T-cell (primary cell): ENCODE data around the gene FCHSD2. TPM values are rescaled to one million over a fixed set of nuclear protein-coding genes. Genes with fewer than 3 reads are reported as not detected.
"Not testable (repeated sequence)": the region's sequence is repeated elsewhere in the genome, so short reads cannot be mapped to it uniquely, and the experiment has no call there.

Experiments
- ATAC-seq, 4 experiments: fragments of 200-7000 bp in 3 of 4; fragments of 150-1000 bp in 1 of 4; cut with Tn5 transposase; replicated peaks in 1 of 4; 1 replicate in 3 of 4; 2 replicates in 1 of 4; pipeline ENCODE4 v1.10.0; 2021; ENCODE audit warnings: moderate library complexity in 3 of 4, mild to moderate bottlenecking in 2 of 4, moderate number of reproducible peaks in 1 of 4
- CTCF ChIA-PET, 2 donors: fragments of 300-600 bp; sonication (Branson Sonifier 250); formaldehyde crosslinking; loops; one replicate each; lab custom pipeline; 2022; ENCODE audit warnings: antibody characterized with exemption in 2 of 2; lab: Charles Lee
- POLR2A ChIA-PET, 2 donors: fragments of 300-600 bp; sonication (Branson Sonifier 250); formaldehyde crosslinking; loops; one replicate each; lab custom pipeline; 2022; ENCODE audit warnings: antibody characterized with exemption in 2 of 2; lab: Charles Lee
- DNase-seq, 35 experiments: peaks; one replicate each; pipeline versions ENCODE4 v3.0.0 to v3.0.0-alpha.2; 2013 to 2023
- H3K27ac ChIP-seq: one replicate; pipeline ENCODE4 v1.5.1; 2013; ENCODE audit warnings: low read length
- H3K27me3 ChIP-seq, 2 experiments: replicated peaks in 1 of 2; 1 replicate in 1 of 2; 2 replicates in 1 of 2; pipeline versions ENCODE4 v1.6.1 to v1.7.0; 2013; ENCODE audit warnings: low read length in 1 of 2, mixed read lengths in 1 of 2; ENCODE audit not compliant: control insufficient read depth in 2 of 2, insufficient read depth in 2 of 2; ENCODE audit errors: extremely low read depth in 1 of 2
- H3K36me3 ChIP-seq, 2 donors: 1 replicate in 1 of 2; 2 replicates in 1 of 2; pipeline versions ENCODE4 v1.6.1 to v1.7.0; 2013; ENCODE audit warnings: low read length in 1 of 2; ENCODE audit not compliant: control insufficient read depth in 2 of 2, insufficient read depth in 1 of 2; ENCODE audit errors: extremely low read depth in 1 of 2
- H3K4me1 ChIP-seq, 2 experiments: 1 replicate in 1 of 2; 2 replicates in 1 of 2; pipeline versions ENCODE4 v1.6.1 to v1.7.0; 2013; ENCODE audit warnings: low read length in 2 of 2, mixed read lengths in 1 of 2; ENCODE audit not compliant: insufficient read depth in 2 of 2, control insufficient read depth in 1 of 2; ENCODE audit errors: extremely low read depth in 1 of 2
- H3K4me3 ChIP-seq, 2 donors: 1 replicate in 1 of 2; 2 replicates in 1 of 2; pipeline versions ENCODE4 v1.5.1 to v1.7.0; 2013; ENCODE audit warnings: mild to moderate bottlenecking in 2 of 2, low read length in 1 of 2, moderate library complexity in 1 of 2; ENCODE audit not compliant: control insufficient read depth in 1 of 2; ENCODE audit errors: extremely low read depth in 1 of 2
- H3K9me3 ChIP-seq: 2 replicates; pipeline ENCODE4 v1.7.0; 2013
- H3K27ac Mint-ChIP-seq, 2 donors: one replicate each; pipeline ENCODE4 v1.8.0; 2020 to 2021; ENCODE audit warnings: mild to moderate bottlenecking in 2 of 2, mixed read lengths in 2 of 2
- H3K27me3 Mint-ChIP-seq, 2 donors: one replicate each; pipeline ENCODE4 v1.8.0; 2021 to 2022; ENCODE audit warnings: mixed read lengths in 2 of 2
- H3K36me3 Mint-ChIP-seq: one replicate; pipeline ENCODE4 v1.8.0; 2021; ENCODE audit warnings: mixed read lengths
- H3K4me1 Mint-ChIP-seq, 3 donors: one replicate each; pipeline ENCODE4 v1.8.0; 2020 to 2022; ENCODE audit warnings: mixed read lengths in 3 of 3, mild to moderate bottlenecking in 1 of 3
- H3K4me3 Mint-ChIP-seq, 3 donors: one replicate each; pipeline ENCODE4 v1.8.0; 2020 to 2022; ENCODE audit warnings: mild to moderate bottlenecking in 3 of 3, mixed read lengths in 3 of 3, moderate library complexity in 3 of 3
- H3K9me3 Mint-ChIP-seq, 3 donors: one replicate each; pipeline ENCODE4 v1.8.0; 2020 to 2022; ENCODE audit warnings: mixed read lengths in 3 of 3
- WGBS: methylation state at CpG from one replicate; pipeline ENCODE4 v1.1.5; 2013; ENCODE audit warnings: missing lambda C conversion rate; ENCODE audit not compliant: insufficient coverage; 5-methylcytosine and 5-hydroxymethylcytosine counted together
- total RNA-seq, 35 experiments: library from RNA in 6 of 35; stranded (reverse) in 6 of 35; fragments of 120-200 nt in 1 of 35; gene quantifications; one replicate each; pipeline versions ENCODE4 v1.2.1 to v1.2.4 and lab custom pipeline; 2013 to 2026

Gene FCHSD2
- total RNA-seq, 5 donors from 2014 or later (not counting 1 experiment from before 2014, with no cell fraction given) = 37.0 to 53.8 (median 46.3) TPM

DNA sequence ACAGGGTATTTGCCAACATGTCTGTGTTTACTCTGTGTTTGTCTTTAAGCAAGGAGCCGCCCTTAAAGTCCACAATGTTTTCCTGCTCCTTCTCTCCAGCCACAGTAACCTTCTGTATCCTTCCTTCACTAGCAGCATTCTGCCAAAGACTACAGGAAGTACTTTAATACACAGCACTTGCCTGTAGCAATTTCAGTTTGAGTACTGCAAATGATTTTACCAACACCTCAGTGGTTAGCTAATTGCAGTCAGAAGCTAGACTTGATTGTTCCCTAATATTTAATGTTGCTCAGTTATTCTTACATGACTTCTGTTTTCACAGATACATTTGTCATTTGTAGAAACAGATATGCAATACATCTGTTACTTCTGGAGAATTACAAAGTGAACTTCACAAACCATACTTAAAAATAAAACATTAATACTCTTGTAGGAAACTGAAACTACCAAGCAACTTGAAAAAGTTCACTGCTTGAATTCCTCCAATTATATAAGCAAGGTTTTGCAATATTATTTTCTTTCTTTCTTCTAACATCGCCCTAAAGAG, 69.1 kb downstream of the FCHSD2 start:
- peaks cover 40 to 53% (median 42%) of the 10 kb centered on the region in 3 donors for H3K4me1 Mint-ChIP-seq
- peaks cover 17% of the 10 kb centered on the region for H3K36me3 Mint-ChIP-seq
- peak overlapping the region; percentile 75 to 76 for H3K27ac Mint-ChIP-seq
- peaks cover 0 to 8% (median 3%) of the 10 kb centered on the region in 3 donors for H3K9me3 Mint-ChIP-seq
- Histone ChIP-seq H3K4me3 (no peak overlapping the region), H3K27ac (peak overlapping the region; percentile 30), H3K27me3 (no peaks in the 10 kb centered on the region), H3K9me3 (peaks cover 4% of the 10 kb centered on the region), H3K4me1 (peaks cover 0 to 12% of the 10 kb centered on the region in 2 experiments), H3K36me3 (no peaks in the 10 kb centered on the region)
- ChIA-PET CTCF (no interaction called here), POLR2A (no interaction called here)
- whole genome bisulfite sequencing = 13% methylated on average over 1 of the region's 2 CpGs
- H3K4me3 Mint-ChIP-seq = peak overlapping the region; percentile 19 to 48 (median 24)
- H3K27me3 Mint-ChIP-seq = no peaks in the 10 kb centered on the region
- DNase-seq = peak in 1 of 35 experiments; percentile 22
- ATAC-seq = peak; percentile 58 to 71 (median 62)

DNA sequence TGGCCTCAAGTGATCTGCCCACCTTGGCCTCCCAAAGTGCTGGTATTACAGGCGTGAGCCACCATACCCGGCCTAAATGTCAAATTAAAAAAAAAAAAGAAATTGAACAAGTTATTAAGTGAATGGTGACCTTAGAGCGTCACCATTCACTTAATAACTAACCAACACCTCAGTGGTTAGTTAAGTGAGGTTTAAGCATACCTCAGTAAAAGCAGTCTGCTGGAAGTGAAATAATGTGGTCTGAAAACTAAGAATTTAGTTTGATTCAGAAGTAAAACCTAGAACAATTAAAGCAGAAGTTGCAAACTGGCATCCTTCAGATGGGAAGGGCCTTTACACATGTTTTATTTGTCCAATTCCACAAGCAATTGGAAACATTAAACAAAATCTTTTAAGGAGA, 71.5 kb downstream of the FCHSD2 start:
- Mint-ChIP-seq H3K27me3 (no peaks in the 10 kb centered on the region), H3K9me3 (no peaks in the 10 kb centered on the region), H3K4me1 (peaks cover 54 to 71% (median 58%) of the 10 kb centered on the region in 3 donors), H3K4me3 (no peak overlapping the region), H3K36me3 (peaks cover 22% of the 10 kb centered on the region), H3K27ac (no peak overlapping the region)
- no CpG with 5 or more reads among the region's 3 CpGs for WGBS
- H3K4me3 ChIP-seq = no peak overlapping the region
- H3K9me3 ChIP-seq = no peaks in the 10 kb centered on the region
- H3K36me3 ChIP-seq = no peaks in the 10 kb centered on the region
- H3K27ac ChIP-seq = no peak overlapping the region
- ATAC-seq (no peak), DNase-seq (no peak)
- H3K27me3 ChIP-seq = no peaks in the 10 kb centered on the region
- peaks cover 0 to 12% of the 10 kb centered on the region in 2 experiments for H3K4me1 ChIP-seq
- ChIA-PET POLR2A (no interaction called here), CTCF (no interaction called here)

DNA sequence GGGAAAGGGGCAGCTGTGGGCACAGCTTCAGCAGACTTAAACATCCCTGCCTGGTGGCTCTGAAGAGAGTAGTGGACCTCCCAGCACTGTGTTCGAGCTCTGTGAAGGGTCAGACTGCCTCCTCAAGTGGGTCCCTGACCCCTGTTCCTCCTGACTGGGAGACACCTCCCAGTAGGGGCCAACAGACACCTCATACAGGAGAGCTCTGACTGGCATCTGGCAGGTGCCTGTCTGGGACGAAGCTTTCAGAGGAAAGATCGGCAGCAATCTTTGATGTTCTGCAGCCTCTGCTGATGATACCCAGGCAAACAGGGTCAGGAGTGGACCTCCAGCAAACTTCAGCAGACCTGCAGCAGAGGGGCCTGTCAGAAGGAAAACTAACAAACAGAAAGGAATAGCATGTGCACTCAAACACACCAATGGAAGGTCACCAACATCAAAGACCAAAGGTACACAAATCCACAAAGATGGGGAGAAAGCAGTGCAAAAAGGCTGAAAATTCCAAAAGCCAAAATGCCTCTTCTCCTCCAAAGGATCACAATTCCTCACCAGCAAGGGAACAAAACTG, 80.2 kb downstream of the FCHSD2 start:
- H3K9me3 Mint-ChIP-seq, DNase-seq, CTCF ChIA-PET, H3K27me3 Mint-ChIP-seq, H3K4me1 ChIP-seq, H3K27me3 ChIP-seq, POLR2A ChIA-PET, H3K4me3 ChIP-seq, H3K27ac ChIP-seq, ATAC-seq, H3K36me3 ChIP-seq, H3K9me3 ChIP-seq, H3K27ac Mint-ChIP-seq: not testable (repeated sequence)
- peak overlapping the region in 1 of 3 donors; percentile 9 for H3K4me3 Mint-ChIP-seq
- H3K36me3 Mint-ChIP-seq = peaks cover 47% of the 10 kb centered on the region
- WGBS = 96% methylated on average over 3 of the region's 3 CpGs
- peaks cover 50 to 63% (median 58%) of the 10 kb centered on the region in 3 donors for H3K4me1 Mint-ChIP-seq

DNA sequence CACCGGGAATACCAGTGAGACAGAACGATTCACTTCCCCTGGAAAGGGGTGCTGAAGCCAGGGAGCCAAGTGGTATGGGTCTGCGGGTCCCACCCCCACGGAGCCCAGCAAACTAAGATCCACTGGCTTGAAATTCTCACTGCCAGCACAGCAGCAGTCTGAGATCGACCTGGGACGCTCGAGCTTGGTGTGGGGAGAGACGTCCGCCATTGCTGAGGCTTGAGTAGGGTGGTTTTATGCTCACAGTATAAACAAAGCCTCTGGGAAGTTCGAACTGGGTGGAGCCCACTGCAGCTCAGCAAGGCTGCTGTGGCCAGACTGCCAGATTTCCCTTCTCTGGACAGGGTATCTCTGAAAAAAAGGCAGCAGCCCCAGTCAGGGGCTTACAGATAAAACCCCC, 80.7 kb downstream of the FCHSD2 start:
- H3K36me3 Mint-ChIP-seq = peaks cover 43% of the 10 kb centered on the region
- H3K4me1 ChIP-seq, CTCF ChIA-PET, DNase-seq, H3K27me3 ChIP-seq, H3K27ac ChIP-seq, H3K4me3 Mint-ChIP-seq, H3K27ac Mint-ChIP-seq, H3K36me3 ChIP-seq, H3K27me3 Mint-ChIP-seq, H3K9me3 ChIP-seq, POLR2A ChIA-PET, ATAC-seq, H3K9me3 Mint-ChIP-seq, H3K4me3 ChIP-seq: not testable (repeated sequence)
- 94% methylated on average over 9 of the region's 10 CpGs for WGBS
- H3K4me1 Mint-ChIP-seq = peaks cover 46 to 59% (median 54%) of the 10 kb centered on the region in 3 donors

DNA sequence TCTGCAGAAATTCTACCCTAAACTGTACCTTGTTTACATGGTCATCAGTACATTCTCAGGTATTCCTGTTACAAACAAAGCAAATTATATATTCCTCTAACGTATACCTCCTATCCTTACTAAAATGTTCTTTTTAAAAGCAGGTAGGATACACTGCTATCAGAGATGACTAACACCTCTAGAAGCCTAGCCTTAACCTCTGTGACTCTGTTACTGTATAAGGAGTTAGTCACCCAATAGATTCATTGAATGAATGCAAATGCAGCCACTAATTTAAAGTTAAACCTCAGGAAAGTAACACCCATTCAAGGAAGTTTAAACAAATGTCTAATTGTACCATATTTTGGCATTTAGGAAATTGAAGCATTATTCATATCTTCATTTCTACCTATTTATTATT, 82.2 kb downstream of the FCHSD2 start:
- no peak for DNase-seq
- no CpG with 5 or more reads among the region's 1 CpG for WGBS
- H3K36me3 Mint-ChIP-seq = peaks cover 40% of the 10 kb centered on the region
- ATAC-seq = no peak
- H3K4me1 ChIP-seq = no peaks in the 10 kb centered on the region
- POLR2A ChIA-PET = no interaction called here
- H3K27ac Mint-ChIP-seq = peak overlapping the region in 1 of 2 donors; percentile 33
- no peak overlapping the region for H3K4me3 Mint-ChIP-seq
- CTCF ChIA-PET = no interaction called here
- peaks cover 0 to 8% (median 0%) of the 10 kb centered on the region in 3 donors for H3K9me3 Mint-ChIP-seq
- H3K4me1 Mint-ChIP-seq = peaks cover 35 to 50% (median 40%) of the 10 kb centered on the region in 3 donors
- H3K27me3 ChIP-seq = no peaks in the 10 kb centered on the region
- H3K9me3 ChIP-seq = no peaks in the 10 kb centered on the region
- no peak overlapping the region for H3K27ac ChIP-seq
- H3K4me3 ChIP-seq = no peak overlapping the region
- H3K27me3 Mint-ChIP-seq = no peaks in the 10 kb centered on the region
- H3K36me3 ChIP-seq = no peaks in the 10 kb centered on the region

DNA sequence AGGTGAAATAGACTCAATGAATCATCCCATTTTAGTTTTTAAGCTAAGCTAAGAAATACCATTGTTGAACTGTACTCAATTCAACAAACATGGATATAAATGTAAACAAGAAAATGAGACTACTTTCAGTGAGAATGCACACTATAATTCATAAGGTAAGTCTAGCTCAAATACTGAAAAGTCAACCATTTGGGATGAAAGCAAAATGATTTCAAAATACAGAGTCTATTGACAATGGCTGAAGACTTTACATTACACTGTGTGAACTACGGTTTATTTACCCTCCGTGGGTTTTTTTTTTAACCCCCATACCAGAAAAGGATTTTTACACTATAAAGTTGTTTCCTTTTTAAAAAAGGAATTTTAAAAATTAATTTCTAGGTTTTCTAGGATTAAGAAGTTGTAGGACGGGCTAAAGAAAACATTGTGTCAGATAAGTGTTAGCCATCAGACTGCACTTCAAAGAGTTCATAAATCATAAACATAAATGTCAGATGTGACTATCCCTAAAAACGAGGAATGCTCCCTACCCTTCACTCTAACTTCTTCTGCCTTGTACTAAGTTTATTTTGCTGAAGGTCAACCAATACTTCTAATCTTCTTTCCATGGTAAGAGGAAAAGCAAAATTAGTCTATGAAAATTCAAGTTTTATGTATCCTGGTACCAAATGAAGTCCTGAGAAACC, 83.0 kb downstream of the FCHSD2 start:
- no peak overlapping the region for H3K27ac ChIP-seq
- Mint-ChIP-seq H3K9me3 (peaks cover 0 to 8% (median 0%) of the 10 kb centered on the region in 3 donors), H3K4me3 (no peak overlapping the region), H3K27me3 (no peaks in the 10 kb centered on the region), H3K36me3 (peaks cover 38% of the 10 kb centered on the region), H3K27ac (no peak overlapping the region), H3K4me1 (peaks cover 28 to 48% (median 37%) of the 10 kb centered on the region in 3 donors)
- no CpG with 5 or more reads among the region's 4 CpGs for WGBS
- H3K36me3 ChIP-seq = no peaks in the 10 kb centered on the region
- H3K4me1 ChIP-seq = no peaks in the 10 kb centered on the region
- CTCF ChIA-PET = no interaction called here
- no peak overlapping the region for H3K4me3 ChIP-seq
- no peak for ATAC-seq
- DNase-seq = no peak
- H3K9me3 ChIP-seq = no peaks in the 10 kb centered on the region
- POLR2A ChIA-PET = no interaction called here
- no peaks in the 10 kb centered on the region for H3K27me3 ChIP-seq
